CD4-positive, alpha-beta memory T cell (primary cell): Measurements from ENCODE around the gene LCN12. TPM values are rescaled to one million over a fixed set of nuclear protein-coding genes. Genes with fewer than 3 reads are reported as not detected.

Experiments used
- CTCF ChIA-PET: fragments of 350-600 bp; sonication (Branson Sonifier 250); formaldehyde crosslinking; loops from one replicate; lab custom pipeline; 2021; ENCODE audit warnings: inconsistent platforms; ENCODE audit not compliant: partially characterized antibody; lab: Charles Lee
- POLR2A ChIA-PET: fragments of 350-600 bp; sonication (Branson Sonifier 250); formaldehyde crosslinking; loops from one replicate; lab custom pipeline; 2021; ENCODE audit not compliant: partially characterized antibody; lab: Charles Lee
- DNase-seq, 5 donors: peaks; one replicate each; pipeline versions ENCODE4 v3.0.0 to v3.0.0-alpha.2; 2020 to 2022; ENCODE audit warnings: mixed read lengths in 1 of 5
- H3K27ac ChIP-seq: one replicate; pipeline ENCODE4 v1.7.0; 2013; ENCODE audit warnings: low read depth, low read length
- H3K27me3 ChIP-seq: 2 replicates; pipeline ENCODE4 v1.7.0; 2013; ENCODE audit warnings: mild to moderate bottlenecking, low read length, moderate library complexity; ENCODE audit not compliant: insufficient read depth
- H3K36me3 ChIP-seq: 2 replicates; pipeline ENCODE4 v1.7.0; 2013; ENCODE audit warnings: mild to moderate bottlenecking, low read length, moderate library complexity; ENCODE audit not compliant: insufficient read depth
- H3K4me1 ChIP-seq: 2 replicates; pipeline ENCODE4 v1.7.0; 2013; ENCODE audit warnings: mild to moderate bottlenecking, low read length, moderate library complexity; ENCODE audit not compliant: insufficient read depth
- H3K4me3 ChIP-seq, 2 donors: one replicate each; pipeline ENCODE4 v1.7.0; 2013; ENCODE audit warnings: low read length in 2 of 2, mild to moderate bottlenecking in 1 of 2
- H3K9me3 ChIP-seq, 2 donors: one replicate each; pipeline ENCODE4 v1.7.0; 2013; ENCODE audit warnings: low read length in 2 of 2, control low read depth in 1 of 2; ENCODE audit not compliant: control insufficient read depth in 1 of 2
- H3K27ac Mint-ChIP-seq, 7 donors: one replicate each; pipeline ENCODE4 v1.8.0; 2020 to 2021; ENCODE audit warnings: mixed read lengths in 7 of 7, mild to moderate bottlenecking in 6 of 7, inconsistent platforms in 3 of 7, moderate library complexity in 3 of 7
- H3K27me3 Mint-ChIP-seq, 2 donors: one replicate each; pipeline ENCODE4 v1.8.0; 2020 to 2021; ENCODE audit warnings: mixed read lengths in 2 of 2
- H3K36me3 Mint-ChIP-seq, 2 donors: one replicate each; pipeline ENCODE4 v1.8.0; 2020 to 2021; ENCODE audit warnings: mixed read lengths in 2 of 2, inconsistent platforms in 1 of 2, mild to moderate bottlenecking in 1 of 2
- H3K4me1 Mint-ChIP-seq, 4 donors: one replicate each; pipeline ENCODE4 v1.8.0; 2020 to 2021; ENCODE audit warnings: mixed read lengths in 4 of 4, mild to moderate bottlenecking in 1 of 4
- H3K4me3 Mint-ChIP-seq, 8 donors: one replicate each; pipeline ENCODE4 v1.8.0; 2020 to 2021; ENCODE audit warnings: mixed read lengths in 8 of 8, mild to moderate bottlenecking in 7 of 8, moderate library complexity in 6 of 8, inconsistent platforms in 3 of 8
- H3K9me3 Mint-ChIP-seq, 8 donors: one replicate each; pipeline ENCODE4 v1.8.0; 2020 to 2021; ENCODE audit warnings: mixed read lengths in 8 of 8, mild to moderate bottlenecking in 5 of 8, inconsistent platforms in 3 of 8, moderate library complexity in 1 of 8
- intact Hi-C: fragments of 100-400 bp; cut with micrococcal nuclease; formaldehyde crosslinking; loops from one replicate; pipeline ENCODE4 v1.15.1; 2023
- polyA plus RNA-seq, 2 donors: library from polyadenylated mRNA; unstranded; fragments of 300-500 nt; fragmentation: Illumina TruSeq; gene quantifications; one replicate each; pipeline ENCODE4 v1.2.3, GENCODE V29; 2021
- total RNA-seq, 2 experiments: library from RNA; stranded (reverse); gene quantifications; one replicate each; pipeline ENCODE4 v1.2.3, GENCODE V29; 2021

LCN12 gene
- total and polyA plus RNA-seq, 4 experiments from 2014 or later, result 0.72 to 1.4 TPM; not detected in 2

GRCh38 chr9:136985853-136986252 lies 33.8 kb downstream of the LCN12 start:
- Mint-ChIP-seq H3K4me1 (peaks cover 3 to 12% (median 7%) of the 10 kb centered on the region in 4 donors), H3K4me3 (no peak overlapping the region), H3K27me3 (peaks cover 6 to 14% of the 10 kb centered on the region in 2 donors), H3K27ac (no peak overlapping the region), H3K9me3 (no peaks in the 10 kb centered on the region), H3K36me3 (no peaks in the 10 kb centered on the region)
- peaks cover 5% of the 10 kb centered on the region for H3K27me3 ChIP-seq
- no peaks in the 10 kb centered on the region for H3K9me3 ChIP-seq
- DNase-seq, result no peak
- no peak overlapping the region for H3K4me3 ChIP-seq
- ChIA-PET CTCF (interaction anchor here (1.0 kb wide), 1 partner anchor 11 kb away, joined by 3 read pairs; no protein-coding TSS in a partner anchor), POLR2A (interaction anchor here (1.4 kb wide), 2 partner anchors 10 to 36 kb away, joined by 3 to 6 read pairs; partner anchors contain the start of gene CLIC3)
- intact Hi-C loops, result no loop called here
- peaks cover 2% of the 10 kb centered on the region for H3K4me1 ChIP-seq
- H3K27ac ChIP-seq, result no peak overlapping the region
- H3K36me3 ChIP-seq, result no peaks in the 10 kb centered on the region

GRCh38 chr9:136988872-136989271 lies 36.8 kb downstream of the LCN12 start:
- Histone ChIP-seq H3K4me3 (no peak overlapping the region), H3K36me3 (peaks cover 5% of the 10 kb centered on the region), H3K27me3 (peaks cover under 1% of the 10 kb centered on the region), H3K9me3 (no peaks in the 10 kb centered on the region), H3K4me1 (peaks cover 22% of the 10 kb centered on the region), H3K27ac (no peak overlapping the region)
- Mint-ChIP-seq H3K9me3 (no peaks in the 10 kb centered on the region), H3K4me3 (no peak overlapping the region), H3K27me3 (peaks cover 3 to 12% of the 10 kb centered on the region in 2 donors), H3K27ac (peak overlapping the region in 1 of 7 donors; percentile 17), H3K4me1 (peaks cover 5 to 32% (median 15%) of the 10 kb centered on the region in 4 donors), H3K36me3 (peaks cover 0 to 7% of the 10 kb centered on the region in 2 donors)
- no peak for DNase-seq
- POLR2A ChIA-PET, result interaction anchor here (1.8 to 5.4 kb wide), 2 partner anchors 14 to 39 kb away, joined by 5 to 52 read pairs; partner anchors contain the start of genes ABCA2 and FUT7
- intact Hi-C loops, result no loop called here
- CTCF ChIA-PET, result interaction anchor here (1.3 kb wide), 1 partner anchor 42 kb away, joined by 5 read pairs; the partner anchor contains the start of gene FUT7

DNA sequence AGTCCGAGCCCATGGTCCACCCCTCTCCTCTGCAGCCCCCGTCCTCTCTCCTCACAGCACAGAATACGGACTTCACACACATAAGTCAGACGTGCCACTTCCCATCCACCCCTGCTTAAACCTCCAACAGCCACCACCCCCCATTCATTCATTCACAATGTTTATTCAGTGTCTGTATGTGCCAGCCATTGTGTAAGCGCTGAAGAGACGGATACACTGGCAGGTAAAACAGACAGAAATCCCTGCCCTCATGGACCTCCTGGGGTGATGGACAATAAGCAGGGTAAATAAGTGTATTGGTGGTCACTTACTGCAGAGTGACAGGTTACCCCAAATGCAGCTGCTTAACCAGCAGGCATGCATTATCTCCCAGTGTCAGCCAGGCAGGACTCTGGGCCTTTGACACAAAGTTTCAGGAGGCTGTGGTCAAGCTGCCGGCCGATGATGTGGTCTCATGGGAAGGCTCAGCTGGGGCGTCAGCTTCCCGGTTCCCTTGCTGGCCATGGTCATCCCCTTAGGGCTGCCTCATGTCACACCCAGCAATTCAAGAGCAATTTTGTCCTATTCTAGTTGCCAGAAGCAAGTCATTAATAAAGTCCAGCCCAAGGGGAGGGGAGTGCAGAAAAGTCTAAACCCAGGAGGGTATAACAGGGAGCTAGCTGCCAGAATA lies 38.3 kb downstream of the LCN12 start:
- DNase-seq, result no peak
- intact Hi-C loops, result no loop called here
- H3K4me3 ChIP-seq, result no peak overlapping the region

DNA sequence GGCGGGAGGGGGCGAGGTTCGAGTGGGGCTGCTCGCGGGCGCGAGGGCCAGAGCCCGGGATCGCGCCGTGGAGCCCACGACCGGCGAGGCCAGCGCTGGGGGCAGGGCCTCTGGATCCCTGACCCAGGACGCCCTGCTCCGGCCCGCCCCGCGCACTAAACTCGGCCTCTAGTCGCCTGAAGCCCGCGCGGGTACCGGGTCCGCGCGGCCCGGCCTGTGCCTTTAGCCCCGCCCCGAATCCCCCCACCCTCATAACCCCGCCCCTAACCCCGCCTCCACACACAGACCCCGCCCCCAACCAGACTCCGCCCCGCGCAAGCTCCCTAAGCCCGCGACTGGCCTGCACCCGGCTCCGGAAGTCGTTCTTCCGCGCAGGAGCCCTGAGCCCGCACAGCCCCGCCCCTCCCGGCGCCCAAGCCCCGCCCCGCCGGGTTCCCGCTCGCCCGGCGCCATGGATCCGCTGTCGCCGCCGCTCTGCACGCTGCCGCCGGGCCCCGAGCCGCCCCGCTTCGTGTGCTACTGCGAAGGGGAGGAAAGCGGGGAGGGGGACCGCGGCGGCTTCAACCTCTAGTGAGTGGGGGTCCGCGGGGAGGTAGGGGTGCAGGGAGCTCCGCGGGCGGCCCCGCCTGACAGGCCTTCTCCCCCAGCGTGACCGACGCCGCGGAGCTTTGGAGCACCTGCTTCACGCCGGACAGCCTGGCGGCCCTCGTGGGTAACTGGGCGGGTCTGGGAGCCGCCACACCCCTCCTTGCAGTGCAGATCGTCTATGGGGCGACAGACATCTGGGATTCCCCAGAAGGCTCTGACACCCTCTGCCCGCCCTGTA lies 40.1 kb downstream of the LCN12 start, which contains the start of gene PAXX:
Gene PAXX, plus strand, starts transcription at position 430 of the 826 bp plus-strand sequence. Its CDS starts 22 bp downstream, at position 452.
- peaks cover 4 to 41% (median 20%) of the 10 kb centered on the region in 4 donors for H3K4me1 Mint-ChIP-seq
- intact Hi-C loops, result loop anchor here (1.0 to 2.0 kb wide), 5 partner anchors 13 to 201 kb away; partner anchors contain the start of genes ABCA2, AJM1, C8G and FBXW5
- POLR2A ChIA-PET, result interaction anchor here (0.7 to 6.9 kb wide), 31 partner anchors 8 to 430 kb away, joined by 3 to 57 read pairs (median 4); partner anchors contain the start of genes ABCA2, AJM1, C8G and EXD3

More for the DNA sequence above, 38.3 kb downstream of the LCN12 start:
- Mint-ChIP-seq H3K9me3 (no peaks in the 10 kb centered on the region), H3K27ac (peak overlapping the region in 6 of 7 donors; percentile 38 to 86 (median 70)), H3K27me3 (peaks cover 0 to 9% of the 10 kb centered on the region in 2 donors), H3K4me1 (peaks cover 4 to 29% (median 14%) of the 10 kb centered on the region in 4 donors), H3K4me3 (peak overlapping the region; percentile 1 to 84 (median 70)), H3K36me3 (peaks cover 0 to 7% of the 10 kb centered on the region in 2 donors)
- CTCF ChIA-PET, result interaction anchor here (0.6 to 1.7 kb wide), 4 partner anchors 9 to 45 kb away, joined by 3 to 5 read pairs (median 3); no protein-coding TSS in a partner anchor
- Histone ChIP-seq H3K27ac (no peak overlapping the region), H3K4me1 (peaks cover 26% of the 10 kb centered on the region), H3K27me3 (no peaks in the 10 kb centered on the region), H3K36me3 (peaks cover 7% of the 10 kb centered on the region), H3K9me3 (no peaks in the 10 kb centered on the region)
- POLR2A ChIA-PET, result interaction anchor here (1.0 to 6.9 kb wide), 10 partner anchors 10 to 104 kb away, joined by 3 to 57 read pairs (median 18); partner anchors contain the start of genes ABCA2, C8G, FBXW5 and FUT7

GRCh38 chr9:136992819-136993369 lies 40.8 kb downstream of the LCN12 start:
- Mint-ChIP-seq H3K27ac (peak overlapping the region; percentile 83 to 94 (median 88)), H3K4me1 (peaks cover 8 to 47% (median 26%) of the 10 kb centered on the region in 4 donors), H3K36me3 (peaks cover 0 to 10% of the 10 kb centered on the region in 2 donors), H3K9me3 (no peaks in the 10 kb centered on the region), H3K4me3 (peak overlapping the region; percentile 83 to 92 (median 88)), H3K27me3 (peaks cover 0 to 2% of the 10 kb centered on the region in 2 donors)
- peaks cover 48% of the 10 kb centered on the region for H3K4me1 ChIP-seq
- CTCF ChIA-PET, result interaction anchor here (0.5 to 3.4 kb wide), 6 partner anchors 37 to 205 kb away, joined by 3 to 21 read pairs (median 4); partner anchors contain the start of genes AJM1 and NPDC1
- H3K36me3 ChIP-seq, result peaks cover 7% of the 10 kb centered on the region
- intact Hi-C loops, result loop anchor here (1.0 to 2.0 kb wide), 5 partner anchors 14 to 202 kb away; partner anchors contain the start of genes ABCA2, AJM1, C8G and FBXW5
- DNase-seq, result no peak
- H3K4me3 ChIP-seq, result peak overlapping the region; percentile 86 to 90
- POLR2A ChIA-PET, result interaction anchor here (0.6 to 6.9 kb wide), 31 partner anchors 10 to 430 kb away, joined by 3 to 57 read pairs (median 3); partner anchors contain the start of genes ABCA2, C8G, EXD3 and FBXW5
- no peaks in the 10 kb centered on the region for H3K9me3 ChIP-seq
- H3K27me3 ChIP-seq, result no peaks in the 10 kb centered on the region
- peak overlapping the region; percentile 85 for H3K27ac ChIP-seq

More for the DNA sequence above, 40.1 kb downstream of the LCN12 start, which contains the start of gene PAXX:
- Mint-ChIP-seq H3K27ac (peak within 1 kb of the TSS; percentile 83 to 94 (median 88)), H3K4me3 (peak within 1 kb of the TSS; percentile 84 to 92 (median 88)), H3K9me3 (no peaks in the 10 kb centered on the region), H3K27me3 (peaks cover 0 to 5% of the 10 kb centered on the region in 2 donors), H3K36me3 (peaks cover 0 to 10% of the 10 kb centered on the region in 2 donors)
- Histone ChIP-seq H3K4me3 (peak within 1 kb of the TSS; percentile 86 to 90), H3K4me1 (peaks cover 41% of the 10 kb centered on the region), H3K36me3 (peaks cover 7% of the 10 kb centered on the region), H3K27me3 (no peaks in the 10 kb centered on the region), H3K27ac (peak within 1 kb of the TSS; percentile 85), H3K9me3 (no peaks in the 10 kb centered on the region)
- CTCF ChIA-PET, result interaction anchor here (0.8 to 3.4 kb wide), 10 partner anchors 11 to 205 kb away, joined by 3 to 21 read pairs (median 4); partner anchors contain the start of genes C8G, FUT7 and NPDC1
- DNase-seq, result peak; percentile 92 to 93 (median 93)
